G401 (cell line): Measurements from ENCODE around the gene NTNG1. TPM values are rescaled to one million over a fixed set of nuclear protein-coding genes. Genes with fewer than 3 reads are reported as not detected.
A peak's percentile ranks its signal among the peaks of the same experiment; 100 is the strongest.

ENCODE experiments used
- DNase-seq: peaks from one replicate; pipeline ENCODE4 v3.0.0-alpha.2; 2015; ENCODE audit warnings: low spot score
- in situ Hi-C: cut with HindIII; loops from 2 replicates; pipeline ENCODE4 v1.10.0; 2016; ENCODE audit warnings: low sequenced_read_pairs, mixed read lengths
- total RNA-seq: library from RNA; depleted of rRNA; stranded (reverse); fragments of >200 nt; shearing (Covaris generic); gene quantifications from 2 replicates; pipeline ENCODE4 v1.2.3, GENCODE V29; 2014; rRNA removed

The NTNG1 gene
- total RNA-seq, 1 experiment from 2014 or later: 30.4 TPM

DNA sequence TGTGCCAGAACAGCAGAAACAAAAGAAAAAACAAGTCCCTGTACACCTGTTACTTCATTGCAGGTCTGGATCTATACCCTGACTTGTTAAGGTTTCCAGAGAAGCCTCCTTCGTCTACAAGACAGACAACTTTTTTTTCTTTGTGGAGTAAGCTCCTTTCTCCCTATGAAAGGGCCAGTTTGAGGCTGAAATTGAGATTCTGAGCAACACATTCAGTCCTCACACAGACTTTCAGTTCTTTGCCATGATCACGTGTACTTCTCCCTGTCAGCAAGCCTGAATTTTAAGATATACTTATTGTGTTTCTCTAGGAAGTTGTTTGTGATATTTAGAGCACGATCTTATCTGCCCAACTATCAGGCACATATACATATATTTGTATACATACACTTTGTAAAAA is 374.0 kb downstream of the NTNG1 start:
- in situ Hi-C loops: no loop called here
- no peak for DNase-seq

- DNase-seq: no peak
- in situ Hi-C loops: no loop called here
Observed at GRCh38 chr1:107515702-107516101, 374.9 kb downstream of the NTNG1 start.

DNA sequence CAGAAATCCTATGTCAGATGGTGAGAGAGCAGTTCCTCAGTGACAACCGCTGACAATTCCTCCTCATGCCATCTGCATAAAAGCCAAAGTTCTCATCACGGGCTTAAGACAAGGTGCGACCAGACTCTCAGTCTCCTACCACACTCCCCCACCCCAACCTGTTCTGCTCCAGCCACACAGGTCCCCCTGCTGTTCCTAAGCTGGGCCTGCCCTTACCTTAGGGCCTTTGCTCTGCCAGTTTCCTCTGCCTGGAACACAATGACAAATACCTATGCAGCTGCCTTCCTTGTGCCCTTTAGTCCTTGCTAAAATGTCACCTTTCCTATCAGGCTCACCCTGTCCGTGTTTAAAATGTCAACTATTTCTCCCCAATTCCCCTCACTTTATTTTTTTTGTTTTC is 382.2 kb downstream of the NTNG1 start:
- DNase-seq: peak; percentile 37
- in situ Hi-C loops: no loop called here

DNA sequence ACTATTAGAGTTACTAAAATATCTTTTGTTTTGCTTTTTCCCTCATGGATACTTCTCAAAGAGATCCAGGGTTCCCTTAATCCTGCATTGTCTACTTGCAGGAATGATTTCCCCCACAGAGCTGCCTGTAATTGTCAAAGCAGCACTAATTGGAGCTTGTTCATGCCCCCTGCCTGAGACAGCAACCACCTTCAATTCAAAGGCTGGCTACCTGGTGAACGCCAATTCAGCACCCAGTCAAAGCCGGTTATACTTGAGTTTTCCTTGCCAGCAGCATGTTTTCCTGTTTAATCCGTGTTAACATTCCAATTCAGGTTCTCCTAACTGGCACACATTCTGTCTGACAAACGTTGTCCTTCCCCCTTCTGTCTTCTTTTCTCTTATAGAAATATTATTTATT is 382.9 kb downstream of the NTNG1 start:
- DNase-seq: peak; percentile 28
- in situ Hi-C loops: no loop called here

DNA sequence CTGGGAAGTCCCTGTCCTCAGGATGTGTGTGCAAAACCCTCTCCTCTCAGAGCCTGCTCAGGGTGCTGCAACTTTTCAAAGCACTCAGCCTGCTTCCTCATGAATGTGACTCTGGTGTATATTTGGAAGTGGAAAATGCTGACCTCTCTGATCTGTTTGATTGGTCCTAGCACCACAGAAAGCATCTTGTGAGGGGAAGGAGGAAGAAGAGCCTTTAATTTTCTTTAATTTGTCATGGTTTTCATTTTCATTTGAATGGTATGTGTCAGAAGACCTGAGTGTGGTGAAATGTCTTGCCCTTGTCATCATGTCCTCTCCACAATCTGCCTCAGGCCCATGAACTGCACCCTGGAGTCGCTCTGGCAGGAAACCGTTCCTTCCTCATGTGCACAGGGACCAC is 383.5 kb downstream of the NTNG1 start:
- in situ Hi-C loops: no loop called here
- no peak for DNase-seq

DNA sequence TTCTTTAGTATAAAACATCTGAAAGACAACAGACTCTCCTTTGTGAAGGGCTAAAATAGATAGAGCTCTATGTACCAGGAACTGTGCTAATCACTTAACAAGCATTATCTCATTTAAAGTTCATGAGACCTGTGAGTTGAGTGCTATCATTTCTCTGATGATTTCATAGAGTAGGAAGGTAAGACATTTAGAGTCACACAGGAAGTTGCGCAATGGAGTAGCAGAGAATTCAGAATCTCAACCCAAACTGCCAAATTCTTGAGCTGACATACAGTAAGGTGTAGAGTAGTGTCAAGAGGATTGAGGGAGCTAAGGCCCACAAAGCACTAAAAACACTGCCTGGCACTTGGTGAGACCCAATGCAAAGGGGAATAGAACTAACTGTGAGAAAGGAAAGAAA is 384.3 kb downstream of the NTNG1 start:
- in situ Hi-C loops: no loop called here
- DNase-seq: no peak

- in situ Hi-C loops: no loop called here
- no peak for DNase-seq
Observed at GRCh38 chr1:107525961-107526360, 385.1 kb downstream of the NTNG1 start.

- in situ Hi-C loops: no loop called here
- DNase-seq: no peak
Observed at GRCh38 chr1:107526524-107527198, 385.8 kb downstream of the NTNG1 start.

GRCh38 chr1:107529511-107530149 is 388.8 kb downstream of the NTNG1 start:
- peak; percentile 57 for DNase-seq
- in situ Hi-C loops: no loop called here

- no peak for DNase-seq
- in situ Hi-C loops: no loop called here
Observed at GRCh38 chr1:107530543-107530942, 389.7 kb downstream of the NTNG1 start.

- DNase-seq: no peak
- in situ Hi-C loops: no loop called here
Observed at GRCh38 chr1:107531065-107531908, 390.4 kb downstream of the NTNG1 start.

GRCh38 chr1:107532318-107532717 is 391.5 kb downstream of the NTNG1 start:
- in situ Hi-C loops: no loop called here
- no peak for DNase-seq

Other genes starting within 250 kb of the NTNG1 start
- 146 and 166 TPM in 2 replicates for gene PRMT6, start 84.4 kb upstream of the NTNG1 start, total RNA-seq